MM.1S (cell line): ENCODE results near the gene PSPH.
"Not testable (repeated sequence)": the region's sequence is repeated elsewhere in the genome, so short reads cannot be mapped to it uniquely, and the experiment has no call there.

Experiments used
- DNase-seq: peaks from one replicate; pipeline ENCODE4 v3.0.0-alpha.2; 2015
- H2AFZ ChIP-seq: fragments of 300-600 bp; sonication (generic); 2 replicates; pipeline ENCODE4 v1.6.0; 2016; ENCODE audit warnings: antibody characterized with exemption, low read length
- H3F3A ChIP-seq: fragments of 300-600 bp; sonication (generic); 2 replicates; pipeline ENCODE4 v1.6.1; 2016; ENCODE audit warnings: mild to moderate bottlenecking, antibody characterized with exemption, low read length, moderate library complexity, mixed read lengths; ENCODE audit not compliant: insufficient read depth
- H3K27ac ChIP-seq: fragments of 300-600 bp; sonication (generic); 2 replicates; pipeline ENCODE4 v1.5.1; 2016; ENCODE audit warnings: mild to moderate bottlenecking, low read length
- H3K27me3 ChIP-seq: fragments of 300-600 bp; sonication (generic); replicated peaks from 2 replicates; pipeline ENCODE4 v1.6.0; 2016; ENCODE audit warnings: low read length; ENCODE audit not compliant: insufficient read depth
- H3K36me3 ChIP-seq: fragments of 300-600 bp; sonication (generic); replicated peaks from 2 replicates; pipeline ENCODE4 v1.6.1; 2016; ENCODE audit warnings: mild to moderate bottlenecking, low read length, mixed read lengths; ENCODE audit not compliant: insufficient read depth
- H3K4me1 ChIP-seq: fragments of 300-600 bp; sonication (generic); 2 replicates; pipeline ENCODE4 v1.6.1; 2016; ENCODE audit warnings: low read length, mixed read lengths
- H3K4me2 ChIP-seq: fragments of 300-600 bp; sonication (generic); 2 replicates; pipeline ENCODE4 v1.6.0; 2016; ENCODE audit warnings: low read depth, low read length
- H3K4me3 ChIP-seq: fragments of 300-600 bp; sonication (generic); 2 replicates; pipeline ENCODE4 v1.5.1; 2016; ENCODE audit warnings: low read length, mixed read lengths
- H3K79me2 ChIP-seq: fragments of 300-600 bp; sonication (generic); 2 replicates; pipeline ENCODE4 v1.6.1; 2016; ENCODE audit warnings: mixed run types, low read length, mixed read lengths
- H3K9ac ChIP-seq: fragments of 300-600 bp; sonication (generic); 2 replicates; pipeline ENCODE4 v1.6.1; 2016; ENCODE audit warnings: low read length, mixed read lengths
- H3K9me2 ChIP-seq: fragments of 300-600 bp; sonication (generic); replicated peaks from 2 replicates; pipeline ENCODE4 v1.6.1; 2016; ENCODE audit warnings: mild to moderate bottlenecking, low read length, mixed read lengths; ENCODE audit not compliant: insufficient read depth
- H3K9me3 ChIP-seq: fragments of 300-600 bp; sonication (generic); replicated peaks from 2 replicates; pipeline ENCODE4 v1.6.1; 2016; ENCODE audit warnings: mild to moderate bottlenecking, low read length, mixed read lengths; ENCODE audit not compliant: insufficient read depth
- H4K20me1 ChIP-seq: fragments of 300-600 bp; sonication (generic); 2 replicates; pipeline ENCODE4 v1.6.1; 2016; ENCODE audit warnings: mild to moderate bottlenecking, low read length, moderate library complexity, mixed read lengths; ENCODE audit not compliant: insufficient read depth
- CTCF ChIP-seq: fragments of 300-600 bp; sonication (generic); IDR thresholded peaks from 2 replicates; pipeline ENCODE4 v1.5.1; 2016; ENCODE audit warnings: antibody characterized with exemption, low read length, mixed read lengths
- EZH2 ChIP-seq: fragments of 300-600 bp; sonication (generic); optimal IDR thresholded peaks from 2 replicates; pipeline ENCODE3; 2017; ENCODE audit warnings: low read depth, mild to moderate bottlenecking, antibody characterized with exemption, low read length, mixed read lengths
- EZH2phosphoT487 ChIP-seq: fragments of 300-600 bp; sonication (generic); IDR thresholded peaks from 2 replicates; pipeline ENCODE4 v1.6.1; 2018; ENCODE audit warnings: antibody characterized with exemption, low read length

Gene PSPH

GRCh38 chr7:56081626-56082340, 30.5 kb upstream of the PSPH start:
- H3F3A ChIP-seq, result no peaks in the 10 kb centered on the region
- H3K9me3 ChIP-seq, result no peaks in the 10 kb centered on the region
- no peak overlapping the region for H3K4me2 ChIP-seq
- no peaks in the 10 kb centered on the region for H3K9me2 ChIP-seq
- no peaks in the 10 kb centered on the region for H4K20me1 ChIP-seq
- no peak overlapping the region for H3K27ac ChIP-seq
- H3K27me3 ChIP-seq, result no peaks in the 10 kb centered on the region
- no peak overlapping the region for H3K4me3 ChIP-seq
- H3K36me3 ChIP-seq, result no peaks in the 10 kb centered on the region
- no peak overlapping the region for H3K9ac ChIP-seq
- TF ChIP-seq CTCF (no peak), EZH2 (no peak), EZH2phosphoT487 (no peak)
- no peak overlapping the region for H2AFZ ChIP-seq
- no peaks in the 10 kb centered on the region for H3K79me2 ChIP-seq
- no peaks in the 10 kb centered on the region for H3K4me1 ChIP-seq
- no peak for DNase-seq

GRCh38 chr7:56080726-56081435, 29.6 kb upstream of the PSPH start:
- not testable (repeated sequence) for H3K9ac ChIP-seq, H3K4me2 ChIP-seq, H4K20me1 ChIP-seq, H2AFZ ChIP-seq, H3K9me2 ChIP-seq, DNase-seq, H3F3A ChIP-seq, H3K4me3 ChIP-seq, H3K9me3 ChIP-seq, H3K36me3 ChIP-seq, H3K27me3 ChIP-seq, H3K4me1 ChIP-seq, H3K27ac ChIP-seq, H3K79me2 ChIP-seq

GRCh38 chr7:56079450-56080185, 28.4 kb upstream of the PSPH start:
- no peaks in the 10 kb centered on the region for H4K20me1 ChIP-seq
- no peaks in the 10 kb centered on the region for H3K27me3 ChIP-seq
- H3K4me1 ChIP-seq, result no peaks in the 10 kb centered on the region
- no peaks in the 10 kb centered on the region for H3K9me3 ChIP-seq
- H3K36me3 ChIP-seq, result no peaks in the 10 kb centered on the region
- no peak overlapping the region for H3K4me2 ChIP-seq
- H3K9me2 ChIP-seq, result no peaks in the 10 kb centered on the region
- TF ChIP-seq EZH2phosphoT487, result no peak
- no peak for TF ChIP-seq CTCF
- no peak for TF ChIP-seq EZH2
- H3F3A ChIP-seq, result no peaks in the 10 kb centered on the region
- no peaks in the 10 kb centered on the region for H3K79me2 ChIP-seq
- H3K9ac ChIP-seq, result no peak overlapping the region
- DNase-seq, result no peak
- H3K4me3 ChIP-seq, result no peak overlapping the region
- no peak overlapping the region for H2AFZ ChIP-seq
- H3K27ac ChIP-seq, result no peak overlapping the region
